Upper lobe of right lung (tissue), 1 donor: ENCODE results near the gene CCDC201. TPM values are rescaled to one million over a fixed set of nuclear protein-coding genes. Genes with fewer than 3 reads are reported as not detected.
"Not testable (repeated sequence)": the region's sequence is repeated elsewhere in the genome, so short reads cannot be mapped to it uniquely, and the experiment has no call there.

Experiments
- ATAC-seq: fragments of 200-7000 bp; cut with Tn5 transposase; one replicate; pipeline ENCODE4 v1.9.1; 2020; ENCODE audit warnings: mild to moderate bottlenecking, moderate library complexity
- DNase-seq: peaks from one replicate; pipeline ENCODE4 v3.0.0-alpha.2; 2020
- H3K27ac ChIP-seq: fragments of 200-600 bp; one replicate; pipeline ENCODE4 v1.8.0; 2022
- H3K27me3 ChIP-seq: fragments of 200-600 bp; one replicate; pipeline ENCODE4 v1.8.0; 2022; ENCODE audit warnings: mild to moderate bottlenecking
- H3K36me3 ChIP-seq: fragments of 200-600 bp; one replicate; pipeline ENCODE4 v1.8.0; 2022
- H3K4me1 ChIP-seq: fragments of 200-600 bp; one replicate; pipeline ENCODE4 v1.8.0; 2022
- H3K4me3 ChIP-seq: fragments of 200-600 bp; one replicate; pipeline ENCODE4 v1.8.0; 2022; ENCODE audit warnings: mild to moderate bottlenecking
- H3K9me3 ChIP-seq: fragments of 200-600 bp; one replicate; pipeline ENCODE4 v1.8.0; 2022
- intact Hi-C: fragments of 100-400 bp; cut with DNase I; formaldehyde crosslinking; loops from one replicate; pipeline ENCODE4 v1.11.0; 2022
- total RNA-seq: library from RNA; stranded (reverse); fragmentation: NEBNext Ultra II Directional; extraction: Animal tissue kit (Norgen Biotek cat#: 25700); gene quantifications from one replicate; pipeline ENCODE4 v1.2.1, GENCODE V29; 2021
- TF ChIP-seq, protein P1 (sequence below): fragments of 200-600 bp; IDR thresholded peaks from one replicate; pipeline ENCODE4 v1.8.0; 2022; ENCODE audit warnings: antibody characterized with exemption
- donor health status: DM: no; HTN: yes; CAD: no; lungs with severe emphysema.

CCDC201 gene
- total RNA-seq, 1 donor from 2014 or later: not detected

DNA sequence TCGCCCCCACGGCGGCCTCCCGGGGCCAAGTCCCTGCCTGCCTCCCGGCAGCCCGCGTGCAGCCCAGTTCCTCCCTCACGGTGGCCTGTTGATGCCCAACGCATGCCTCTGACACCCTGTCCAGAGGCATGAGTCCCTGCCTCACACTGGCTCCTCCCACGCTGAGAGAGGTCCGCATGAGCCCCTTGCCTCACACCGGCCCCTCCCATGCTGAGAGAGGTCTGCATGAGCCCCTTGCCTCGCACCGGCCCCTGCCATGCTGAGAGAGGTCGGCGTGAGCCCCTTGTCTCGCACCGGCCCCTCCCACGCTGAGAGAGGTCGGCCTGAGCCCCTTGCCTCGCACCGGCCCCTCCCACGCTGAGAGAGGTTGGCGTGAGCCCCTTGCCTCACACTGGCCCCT is 59.9 kb downstream of the CCDC201 start:
- H3K27me3 ChIP-seq: no peaks in the 10 kb centered on the region
- no peak for ATAC-seq
- intact Hi-C loops: no loop called here
- DNase-seq: no peak
- H3K4me1 ChIP-seq: no peaks in the 10 kb centered on the region
- H3K36me3 ChIP-seq: no peaks in the 10 kb centered on the region
- TF ChIP-seq, protein P1, sequence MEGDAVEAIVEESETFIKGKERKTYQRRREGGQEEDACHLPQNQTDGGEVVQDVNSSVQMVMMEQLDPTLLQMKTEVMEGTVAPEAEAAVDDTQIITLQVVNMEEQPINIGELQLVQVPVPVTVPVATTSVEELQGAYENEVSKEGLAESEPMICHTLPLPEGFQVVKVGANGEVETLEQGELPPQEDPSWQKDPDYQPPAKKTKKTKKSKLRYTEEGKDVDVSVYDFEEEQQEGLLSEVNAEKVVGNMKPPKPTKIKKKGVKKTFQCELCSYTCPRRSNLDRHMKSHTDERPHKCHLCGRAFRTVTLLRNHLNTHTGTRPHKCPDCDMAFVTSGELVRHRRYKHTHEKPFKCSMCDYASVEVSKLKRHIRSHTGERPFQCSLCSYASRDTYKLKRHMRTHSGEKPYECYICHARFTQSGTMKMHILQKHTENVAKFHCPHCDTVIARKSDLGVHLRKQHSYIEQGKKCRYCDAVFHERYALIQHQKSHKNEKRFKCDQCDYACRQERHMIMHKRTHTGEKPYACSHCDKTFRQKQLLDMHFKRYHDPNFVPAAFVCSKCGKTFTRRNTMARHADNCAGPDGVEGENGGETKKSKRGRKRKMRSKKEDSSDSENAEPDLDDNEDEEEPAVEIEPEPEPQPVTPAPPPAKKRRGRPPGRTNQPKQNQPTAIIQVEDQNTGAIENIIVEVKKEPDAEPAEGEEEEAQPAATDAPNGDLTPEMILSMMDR: no peak
- no peaks in the 10 kb centered on the region for H3K9me3 ChIP-seq
- no peak overlapping the region for H3K27ac ChIP-seq
- no peak overlapping the region for H3K4me3 ChIP-seq

DNA sequence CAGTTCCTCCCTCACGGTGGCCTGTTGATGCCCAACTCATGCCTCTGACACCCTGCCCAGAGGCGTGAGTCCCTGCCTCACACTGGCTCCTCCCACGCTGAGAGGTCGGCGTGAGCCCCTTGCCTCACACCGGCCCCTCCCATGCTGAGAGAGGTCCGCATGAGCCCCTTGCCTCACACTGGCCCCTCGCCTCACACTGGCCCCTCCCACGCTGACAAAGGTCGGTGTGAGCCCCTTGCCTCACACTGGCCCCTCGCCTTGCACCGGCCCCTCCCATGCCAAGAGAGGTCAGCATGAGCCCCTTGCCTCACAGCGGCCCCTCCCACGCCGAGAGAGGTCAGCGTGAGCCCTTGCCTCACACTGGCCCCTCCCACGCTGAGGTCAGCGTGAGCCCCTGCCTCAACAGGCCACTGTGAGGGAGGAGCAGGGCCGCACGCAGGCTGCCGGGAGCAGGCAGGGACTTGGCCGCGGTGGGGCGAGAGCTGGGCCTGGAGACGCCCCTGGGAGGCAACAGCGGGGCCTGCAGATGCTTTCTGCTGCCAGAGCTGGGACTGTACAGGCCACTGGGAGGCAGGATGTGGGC is 61.1 kb downstream of the CCDC201 start:
- intact Hi-C loops, H3K4me1 ChIP-seq, H3K27ac ChIP-seq, DNase-seq, H3K36me3 ChIP-seq, H3K27me3 ChIP-seq, ATAC-seq, H3K4me3 ChIP-seq, H3K9me3 ChIP-seq: not testable (repeated sequence)

DNA sequence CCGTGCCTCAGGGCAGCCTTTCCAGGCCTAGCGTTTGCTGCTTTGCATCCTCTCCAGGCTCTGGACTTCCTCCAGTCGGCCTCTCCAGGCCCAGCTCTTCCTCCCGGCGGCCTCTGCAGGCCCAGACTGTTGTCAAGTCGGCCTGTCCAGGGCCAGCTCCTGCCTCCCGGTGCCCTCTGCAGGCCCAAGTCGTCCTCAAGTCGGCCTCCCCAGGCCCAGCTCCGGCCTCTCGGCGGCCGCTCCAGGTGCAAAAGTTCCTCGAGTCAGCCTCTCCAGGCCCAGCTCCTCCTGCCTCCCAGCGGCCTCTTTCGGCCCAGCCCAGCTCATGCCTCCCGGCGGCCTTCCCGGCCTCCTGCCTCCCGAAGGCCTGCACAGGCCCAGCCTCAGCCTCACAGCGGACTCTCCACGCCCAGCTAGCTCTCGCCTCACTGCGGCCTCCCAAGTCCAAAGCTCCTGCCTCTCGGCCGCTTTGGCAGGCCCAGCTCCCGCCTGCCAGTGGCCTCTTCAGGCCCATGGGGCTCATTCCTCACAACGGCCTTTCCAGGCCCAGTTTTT is 62.4 kb downstream of the CCDC201 start:
- intact Hi-C loops: not testable (repeated sequence)

More for the DNA sequence above, 62.4 kb downstream of the CCDC201 start:
- H3K27ac ChIP-seq, H3K4me3 ChIP-seq, ATAC-seq, H3K9me3 ChIP-seq, H3K27me3 ChIP-seq, H3K36me3 ChIP-seq, DNase-seq, H3K4me1 ChIP-seq: not testable (repeated sequence)

Other genes starting within 250 kb of the CCDC201 start
- gene IGFBP1, start 15.4 kb upstream of the CCDC201 start, total RNA-seq: not detected
- 87.0 TPM for gene IGFBP3, start 48.2 kb upstream of the CCDC201 start, total RNA-seq